Stimulated activated CD4-positive, alpha-beta T cell treated with anti-CD3 and anti-CD28 coated beads, Interleukin-12 subunit alpha, Interleukin-12 subunit beta, amount 100 ng/mL, for 48 hours (primary cell): ENCODE results near the gene NFU1.
"Not testable (repeated sequence)": the region's sequence is repeated elsewhere in the genome, so short reads cannot be mapped to it uniquely, and the experiment has no call there.

Source experiments
- DNase-seq, 3 donors: peaks; one replicate each; pipeline ENCODE4 v3.0.0-alpha.2; 2020; ENCODE audit warnings: low read depth in 2 of 3, low spot score in 1 of 3

Gene NFU1

GRCh38 chr2:69389271-69389670 is 48.0 kb downstream of the NFU1 start:
- DNase-seq, result no peak

GRCh38 chr2:69387770-69388481 is 49.3 kb downstream of the NFU1 start:
- DNase-seq, result no peak

GRCh38 chr2:69386789-69387734 is 50.2 kb downstream of the NFU1 start, which contains the start of gene GFPT1:
TSS of gene GFPT1 (minus strand) at chr2:69387227. CDS start at chr2:69387071, 156 bp downstream.
- peak; percentile 83 to 93 (median 87) for DNase-seq

GRCh38 chr2:69386360-69386759 is 50.9 kb downstream of the NFU1 start:
- no peak for DNase-seq

GRCh38 chr2:69385443-69386151 is 51.6 kb downstream of the NFU1 start:
- DNase-seq, result no peak

- DNase-seq, result no peak
Observed at GRCh38 chr2:69384618-69385081, 52.6 kb downstream of the NFU1 start.

- DNase-seq, result no peak
Observed at GRCh38 chr2:69383176-69383812, 53.9 kb downstream of the NFU1 start.

GRCh38 chr2:69382547-69382946 is 54.7 kb downstream of the NFU1 start:
- no peak for DNase-seq

GRCh38 chr2:69381337-69381737 is 55.9 kb downstream of the NFU1 start:
- DNase-seq, result no peak

- DNase-seq, result no peak
Observed at GRCh38 chr2:69380072-69380917, 56.9 kb downstream of the NFU1 start.

- no peak for DNase-seq
Observed at GRCh38 chr2:69376403-69376802, 60.8 kb downstream of the NFU1 start.

GRCh38 chr2:69375494-69376353 is 61.5 kb downstream of the NFU1 start:
- DNase-seq, result no peak

GRCh38 chr2:69372767-69373166 is 64.5 kb downstream of the NFU1 start:
- DNase-seq, result no peak

- DNase-seq, result no peak
Observed at GRCh38 chr2:69369802-69370201, 67.4 kb downstream of the NFU1 start.

- DNase-seq, result no peak
Observed at GRCh38 chr2:69368588-69368987, 68.6 kb downstream of the NFU1 start.

GRCh38 chr2:69359371-69359770 is 77.9 kb downstream of the NFU1 start:
- no peak for DNase-seq

- no peak for DNase-seq
Observed at GRCh38 chr2:69358914-69359313, 78.3 kb downstream of the NFU1 start.

- DNase-seq, result no peak
Observed at GRCh38 chr2:69356471-69356870, 80.8 kb downstream of the NFU1 start.

- DNase-seq, result not testable (repeated sequence)
Observed at GRCh38 chr2:69354976-69355375, 82.3 kb downstream of the NFU1 start.
